ENCODE data around the gene UGCG. TPM values are rescaled to one million over a fixed set of nuclear protein-coding genes. Genes with fewer than 3 reads are reported as not detected.

UGCG gene
- total RNA-seq, 1 experiment from 2014 or later, result 32.6 TPM

GRCh38 chr9:111975709-111976108, 79.1 kb downstream of the UGCG start (continued):
- no peak for TF ChIP-seq ZFX (IDR thresholded peaks at IDR 0.05)

GRCh38 chr9:111978616-111979015, 82.0 kb downstream of the UGCG start:
- RAD21 ChIA-PET (ENCODE audit: low non-redundant PET in 1 of 2, low total read pairs in 2 of 2, uncharacterized antibody in 2 of 2, unreplicated experiment in 2 of 2), result interaction anchor here in 1 of 2 experiments (0.6 kb wide), 1 partner anchor 24 kb away, joined by 3 read pairs; no protein-coding TSS in a partner anchor
- intact Hi-C loops (cut with micrococcal nuclease), result loop anchor here (5.0 to 10.0 kb wide), 2 partner anchors 86 to 216 kb away; no protein-coding TSS in a partner anchor
- H3K27ac ChIP-seq (ENCODE audit: low read depth, low read length), result no peak overlapping the region
- H3K4me3 ChIP-seq (replicated peaks in 1 of 2; ENCODE audit: low read depth in 1 of 2, low read length in 2 of 2), result no peak overlapping the region
- no peaks in the 10 kb centered on the region for H3K9me2 ChIP-seq (ENCODE audit: insufficient read depth)
- no TSS peak for BruUV-seq (replicated peaks)
- no peak overlapping the region for H3K9ac ChIP-seq (ENCODE audit: low read length)
- H3K9me3 ChIP-seq (ENCODE audit: control insufficient read depth in 1 of 2, insufficient read depth in 1 of 2, low read depth in 1 of 2, low read length in 2 of 2), result no peaks in the 10 kb centered on the region
- DNase-seq (ENCODE audit: low read depth, low spot score) (no peak), ATAC-seq (no peak)
- no peaks in the 10 kb centered on the region for H3K27me3 ChIP-seq (ENCODE audit: insufficient read depth, low read length)
- TF ChIP-seq POLR2AphosphoS5 (IDR thresholded peaks at IDR 0.05; ENCODE audit: low read depth, low read length), result no peak
- no peak for TF ChIP-seq FOSL1 (IDR thresholded peaks at IDR 0.05; ENCODE audit: low read depth)
- TF ChIP-seq POLR2A (IDR thresholded peaks at IDR 0.05; ENCODE audit: borderline replicate concordance, extremely low read depth, insufficient read depth, insufficient read length), result no peak
- no peak for TF ChIP-seq SIN3A (IDR thresholded peaks at IDR 0.05; ENCODE audit: low read depth)
- TF ChIP-seq SP1 (IDR thresholded peaks at IDR 0.05; ENCODE audit: low read depth), result no peak
- no peak for TF ChIP-seq REST (IDR thresholded peaks at IDR 0.05; ENCODE audit: low read depth)
- no peaks in the 10 kb centered on the region for H3K79me2 ChIP-seq (ENCODE audit: insufficient read depth, low read length)
- peaks cover 0 to 30% of the 10 kb centered on the region in 2 experiments; a peak in 1 of 4 replicates for H3K4me1 ChIP-seq (ENCODE audit: control insufficient read depth in 1 of 2, insufficient read depth in 2 of 2, low read length in 2 of 2)
- CTCF ChIA-PET, result no interaction called here
- POLR2A ChIA-PET, result no interaction called here
- H3K36me3 ChIP-seq (ENCODE audit: control insufficient read depth in 1 of 2, insufficient read depth in 2 of 2, low read length in 2 of 2), result no peaks in the 10 kb centered on the region
- no peak overlapping the region for H2AFZ ChIP-seq (ENCODE audit: low read depth, low read length, poor library complexity, severe bottlenecking)
- no peaks in the 10 kb centered on the region for H4K20me1 ChIP-seq (ENCODE audit: insufficient read depth)
- H3K4me2 ChIP-seq (ENCODE audit: low read length), result no peak overlapping the region
